ENCODE data around the gene CYB561.

Gene CYB561

GRCh38 chr17:63405741-63406261 is 40.3 kb downstream of the CYB561 start:
- peak; percentile 86 for TF ChIP-seq CTCF (IDR thresholded peaks at IDR 0.05)
- TF ChIP-seq ZFX (IDR thresholded peaks at IDR 0.05; ENCODE audit: borderline replicate concordance) = no peak
- H3K27ac ChIP-seq = no peak overlapping the region

GRCh38 chr17:63405020-63405419 is 41.1 kb downstream of the CYB561 start:
- TF ChIP-seq ZFX (IDR thresholded peaks at IDR 0.05; ENCODE audit: borderline replicate concordance) (no peak), CTCF (IDR thresholded peaks at IDR 0.05) (no peak)
- no peak overlapping the region for H3K27ac ChIP-seq

GRCh38 chr17:63402431-63403212 is 43.5 kb downstream of the CYB561 start:
- no peak overlapping the region for H3K27ac ChIP-seq
- TF ChIP-seq ZFX (IDR thresholded peaks at IDR 0.05; ENCODE audit: borderline replicate concordance) = no peak
- TF ChIP-seq CTCF (IDR thresholded peaks at IDR 0.05) = no peak

- TF ChIP-seq CTCF (IDR thresholded peaks at IDR 0.05) (no peak), ZFX (IDR thresholded peaks at IDR 0.05; ENCODE audit: borderline replicate concordance) (no peak)
- H3K27ac ChIP-seq = no peak overlapping the region
These were observed 46.2 kb downstream of the CYB561 start for GRCh38 chr17:63399856-63400255.

GRCh38 chr17:63399316-63399715 is 46.8 kb downstream of the CYB561 start:
- no peak overlapping the region for H3K27ac ChIP-seq
- TF ChIP-seq CTCF (IDR thresholded peaks at IDR 0.05) (no peak), ZFX (IDR thresholded peaks at IDR 0.05; ENCODE audit: borderline replicate concordance) (no peak)

- no peak for TF ChIP-seq CTCF (IDR thresholded peaks at IDR 0.05)
- no peak for TF ChIP-seq ZFX (IDR thresholded peaks at IDR 0.05; ENCODE audit: borderline replicate concordance)
- no peak overlapping the region for H3K27ac ChIP-seq
These were observed 47.4 kb downstream of the CYB561 start for GRCh38 chr17:63398680-63399079.

GRCh38 chr17:63395075-63395805 is 50.9 kb downstream of the CYB561 start:
- no peak for TF ChIP-seq ZFX (IDR thresholded peaks at IDR 0.05; ENCODE audit: borderline replicate concordance)
- TF ChIP-seq CTCF (IDR thresholded peaks at IDR 0.05) = no peak
- no peak overlapping the region for H3K27ac ChIP-seq
